Neutrophil (primary cell): Measurements from ENCODE around the gene LEMD1.

Experiments
- H3K27ac ChIP-seq: fragments of 200-600 bp; sonication (generic); 2 replicates; pipeline ENCODE4 v1.5.1; 2016; ENCODE audit warnings: mild to moderate bottlenecking, moderate library complexity
- H3K27me3 ChIP-seq: fragments of 200-600 bp; sonication (generic); 2 replicates; pipeline ENCODE4 v1.6.0; 2016; ENCODE audit warnings: mild to moderate bottlenecking
- H3K36me3 ChIP-seq: fragments of 200-600 bp; sonication (generic); 2 replicates; pipeline ENCODE4 v1.5.1; 2017
- H3K4me1 ChIP-seq, 2 experiments: fragments of 200-600 bp in 1 of 2; sonication (generic) in 1 of 2; 1 replicate in 1 of 2; 2 replicates in 1 of 2; pipeline versions ENCODE4 v1.5.1 to v1.6.1; 2013 to 2016; ENCODE audit warnings: low read depth in 1 of 2, low read length in 1 of 2, mild to moderate bottlenecking in 1 of 2, moderate library complexity in 1 of 2; ENCODE audit not compliant: control insufficient read depth in 1 of 2, insufficient read depth in 1 of 2
- H3K4me3 ChIP-seq, 2 experiments: fragments of 200-600 bp in 1 of 2; sonication (generic) in 1 of 2; 1 replicate in 1 of 2; 2 replicates in 1 of 2; pipeline ENCODE4 v1.5.1; 2013 to 2016; ENCODE audit warnings: low read depth in 1 of 2, low read length in 1 of 2, mild to moderate bottlenecking in 1 of 2, moderate library complexity in 1 of 2
- H3K9me3 ChIP-seq: fragments of 200-600 bp; sonication (generic); 2 replicates; pipeline ENCODE4 v1.5.1; 2016
- TF ChIP-seq, protein P1 (sequence below): fragments of 200-600 bp; sonication (generic); IDR thresholded peaks from 2 replicates; pipeline ENCODE4 v1.5.1; 2016; ENCODE audit warnings: antibody characterized with exemption

LEMD1 gene

DNA sequence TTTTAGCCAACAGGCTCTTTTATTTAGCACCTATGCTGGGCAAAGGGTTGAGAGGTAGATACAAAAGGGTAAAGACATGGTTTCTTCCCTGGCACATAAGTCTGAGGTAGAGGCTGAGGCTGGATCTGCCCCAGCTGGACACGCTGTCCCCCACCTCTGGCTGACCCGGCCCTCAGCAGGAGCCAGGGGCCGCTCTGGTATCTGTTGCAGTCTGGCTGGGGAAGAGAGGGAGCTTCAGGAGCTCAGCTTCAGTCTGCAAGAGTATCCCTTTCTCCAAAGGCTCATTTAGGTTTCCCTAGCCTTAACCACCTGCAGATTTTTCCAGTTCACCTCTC lies 19.8 kb upstream of the LEMD1 start:
- Histone ChIP-seq H3K9me3 (no peaks in the 10 kb centered on the region), H3K36me3 (no peaks in the 10 kb centered on the region), H3K27me3 (peaks cover 100% of the 10 kb centered on the region), H3K27ac (no peak overlapping the region), H3K4me1 (peaks cover 9% of the 10 kb centered on the region in 2 experiments), H3K4me3 (no peak overlapping the region)
- TF ChIP-seq, protein P1, sequence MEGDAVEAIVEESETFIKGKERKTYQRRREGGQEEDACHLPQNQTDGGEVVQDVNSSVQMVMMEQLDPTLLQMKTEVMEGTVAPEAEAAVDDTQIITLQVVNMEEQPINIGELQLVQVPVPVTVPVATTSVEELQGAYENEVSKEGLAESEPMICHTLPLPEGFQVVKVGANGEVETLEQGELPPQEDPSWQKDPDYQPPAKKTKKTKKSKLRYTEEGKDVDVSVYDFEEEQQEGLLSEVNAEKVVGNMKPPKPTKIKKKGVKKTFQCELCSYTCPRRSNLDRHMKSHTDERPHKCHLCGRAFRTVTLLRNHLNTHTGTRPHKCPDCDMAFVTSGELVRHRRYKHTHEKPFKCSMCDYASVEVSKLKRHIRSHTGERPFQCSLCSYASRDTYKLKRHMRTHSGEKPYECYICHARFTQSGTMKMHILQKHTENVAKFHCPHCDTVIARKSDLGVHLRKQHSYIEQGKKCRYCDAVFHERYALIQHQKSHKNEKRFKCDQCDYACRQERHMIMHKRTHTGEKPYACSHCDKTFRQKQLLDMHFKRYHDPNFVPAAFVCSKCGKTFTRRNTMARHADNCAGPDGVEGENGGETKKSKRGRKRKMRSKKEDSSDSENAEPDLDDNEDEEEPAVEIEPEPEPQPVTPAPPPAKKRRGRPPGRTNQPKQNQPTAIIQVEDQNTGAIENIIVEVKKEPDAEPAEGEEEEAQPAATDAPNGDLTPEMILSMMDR: no peak

DNA sequence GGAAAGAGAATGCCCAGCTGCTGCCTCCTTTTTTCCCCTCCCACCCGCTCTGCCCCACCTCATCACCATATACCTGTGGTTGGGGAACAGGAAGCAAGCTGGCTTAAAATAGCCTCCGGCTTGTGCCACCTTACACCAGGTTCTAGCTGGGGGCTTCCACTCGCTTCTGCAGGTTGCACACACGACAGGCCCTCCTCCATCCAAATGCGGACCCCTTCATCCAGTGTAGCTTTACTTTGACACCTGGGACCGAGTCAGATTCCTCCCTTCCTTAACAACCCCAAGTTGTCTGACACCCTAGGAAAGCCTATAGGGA lies 19.4 kb upstream of the LEMD1 start:
- Histone ChIP-seq H3K4me1 (peaks cover 9% of the 10 kb centered on the region in 2 experiments), H3K27ac (no peak overlapping the region), H3K9me3 (no peaks in the 10 kb centered on the region), H3K36me3 (no peaks in the 10 kb centered on the region), H3K27me3 (peaks cover 100% of the 10 kb centered on the region), H3K4me3 (no peak overlapping the region)
- TF ChIP-seq, protein P1: no peak

GRCh38 chr1:205440476-205441317 lies 18.8 kb upstream of the LEMD1 start:
- Histone ChIP-seq H3K4me3 (no peak overlapping the region), H3K36me3 (no peaks in the 10 kb centered on the region)
- TF ChIP-seq, protein P1: no peak

DNA sequence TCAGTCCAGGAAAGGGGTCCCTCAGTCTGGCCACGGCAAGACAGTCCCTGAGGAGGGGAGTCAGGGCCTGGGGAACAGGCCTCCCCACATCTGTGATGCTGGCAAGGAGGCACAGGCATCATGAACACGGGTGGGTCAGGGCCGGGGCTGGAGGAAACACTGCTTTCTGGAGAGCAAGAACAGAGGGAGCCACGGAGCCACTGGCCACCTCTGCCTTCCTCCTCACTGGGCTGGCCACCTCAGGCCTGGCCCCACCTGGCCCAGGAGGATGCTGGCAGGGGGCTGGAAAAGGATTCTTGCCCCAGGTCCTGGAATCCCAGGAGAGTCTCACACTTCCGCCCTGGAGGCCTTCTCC lies 18.2 kb upstream of the LEMD1 start:
- Histone ChIP-seq H3K27ac (no peak overlapping the region), H3K4me1 (peaks cover 9% of the 10 kb centered on the region in 2 experiments)

More at GRCh38 chr1:205440476-205441317, 18.8 kb upstream of the LEMD1 start:
- H3K4me1 ChIP-seq: peaks cover 9% of the 10 kb centered on the region in 2 experiments
- no peak overlapping the region for H3K27ac ChIP-seq
- H3K27me3 ChIP-seq: peaks cover 100% of the 10 kb centered on the region
- no peaks in the 10 kb centered on the region for H3K9me3 ChIP-seq

DNA sequence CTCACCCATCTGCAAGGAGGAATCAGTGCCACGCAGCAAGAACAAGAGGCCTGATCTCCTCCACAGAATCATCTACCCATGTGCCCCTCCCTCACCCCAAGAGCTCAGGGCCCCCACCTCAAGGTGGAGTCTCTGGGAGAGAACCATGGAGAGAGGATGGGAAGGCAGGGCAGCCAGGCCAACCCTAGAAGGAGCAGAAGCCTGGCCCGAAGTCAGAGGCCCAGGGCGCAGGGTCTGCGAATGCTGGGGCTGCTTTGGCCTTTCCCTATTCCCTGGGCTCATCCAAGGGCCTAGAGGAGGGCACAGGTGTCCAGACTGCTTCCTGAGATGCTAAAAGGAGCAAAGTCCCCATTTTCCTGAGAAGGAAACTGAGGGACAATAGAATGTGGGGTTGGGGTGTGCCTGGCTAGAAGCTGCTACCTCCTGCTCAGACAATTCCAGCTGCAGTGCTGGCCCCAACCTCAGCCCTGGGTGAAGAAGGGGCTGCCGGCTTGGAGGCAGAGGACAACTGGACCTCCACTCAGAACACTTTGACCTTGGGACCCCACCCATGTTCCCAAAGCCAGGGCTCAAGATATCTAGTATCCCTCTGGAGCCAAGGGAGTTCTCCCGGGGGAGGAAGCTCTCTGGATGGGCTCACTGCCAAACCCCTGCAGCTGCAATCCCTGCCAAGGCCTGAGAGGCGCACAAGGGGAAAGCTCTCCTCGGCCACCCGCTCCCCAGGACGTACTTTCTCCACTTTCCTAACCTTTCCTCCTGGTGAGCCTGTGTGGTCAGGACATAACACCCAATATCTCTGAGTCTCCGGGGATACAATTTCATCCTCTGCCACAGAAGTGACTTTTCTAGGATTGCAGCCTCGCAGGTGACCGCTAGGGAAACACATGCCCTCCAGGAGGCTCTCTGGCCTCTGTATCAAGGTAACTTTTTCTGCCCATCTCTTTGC lies 16.6 kb upstream of the LEMD1 start:
- no peaks in the 10 kb centered on the region for H3K9me3 ChIP-seq
- no peak overlapping the region for H3K4me3 ChIP-seq
- no peaks in the 10 kb centered on the region for H3K36me3 ChIP-seq
- H3K27me3 ChIP-seq: peaks cover 95% of the 10 kb centered on the region
- H3K4me1 ChIP-seq: peaks cover 9% of the 10 kb centered on the region in 2 experiments
- H3K27ac ChIP-seq: no peak overlapping the region
- TF ChIP-seq, protein P1: no peak

More for the DNA sequence above, 18.2 kb upstream of the LEMD1 start:
- TF ChIP-seq, protein P1: no peak
- Histone ChIP-seq H3K9me3 (no peaks in the 10 kb centered on the region), H3K4me3 (no peak overlapping the region), H3K36me3 (no peaks in the 10 kb centered on the region), H3K27me3 (peaks cover 100% of the 10 kb centered on the region)
